ENCODE data around the gene SLC25A46.

- no peak for TF ChIP-seq POLR2A (IDR thresholded peaks at IDR 0.05; ENCODE audit: control extremely low read depth in 1 of 2, low read depth in 2 of 2, low read length in 2 of 2)
- TF ChIP-seq CTCF (IDR thresholded peaks at IDR 0.05; ENCODE audit: control extremely low read depth in 1 of 3, insufficient read depth in 1 of 3, low read depth in 1 of 3, low read length in 3 of 3), result no peak
- no peak for TF ChIP-seq TCF12 (IDR thresholded peaks at IDR 0.05; ENCODE audit: low read depth, low read length)
- no peak for TF ChIP-seq EP300 (IDR thresholded peaks at IDR 0.05; ENCODE audit: borderline replicate concordance in 1 of 2, low read depth in 2 of 2, low read length in 2 of 2)
- no peak for TF ChIP-seq YY1 (IDR thresholded peaks at IDR 0.05; ENCODE audit: low read depth, low read length)
- TF ChIP-seq EZH2 (IDR thresholded peaks at IDR 0.05; ENCODE audit: low read depth, low read length, severe bottlenecking), result no peak
- no peak for TF ChIP-seq POLR2AphosphoS5 (IDR thresholded peaks at IDR 0.05; ENCODE audit: low read depth, low read length)
Observed at GRCh38 chr5:110760158-110760557, 21.4 kb downstream of the SLC25A46 start.
